ENCODE measurements around the gene LAMTOR4.

LAMTOR4 gene

GRCh38 chr7:100102950-100103840 is 45.5 kb upstream of the LAMTOR4 start:
- intact Hi-C loops (cut with DNase I; ENCODE audit: low total_unique reads): no loop called here
- Histone ChIP-seq H3K9me3 (no peaks in the 10 kb centered on the region), H3K27me3 (no peaks in the 10 kb centered on the region), H3K36me3 (peaks cover 39 to 70% (median 51%) of the 10 kb centered on the region in 3 donors), H3K4me3 (no peak overlapping the region), H3K4me1 (peaks cover 0 to 24% (median 18%) of the 10 kb centered on the region in 4 donors), H3K27ac (no peak overlapping the region)
- DNase-seq: no peak
- no peak for TF ChIP-seq CTCF (IDR thresholded peaks at IDR 0.05)

GRCh38 chr7:100105534-100105933 is 43.2 kb upstream of the LAMTOR4 start:
- intact Hi-C loops (cut with DNase I; ENCODE audit: low total_unique reads): no loop called here
- Histone ChIP-seq H3K4me3 (no peak overlapping the region), H3K27me3 (no peaks in the 10 kb centered on the region), H3K9me3 (no peaks in the 10 kb centered on the region), H3K27ac (no peak overlapping the region), H3K36me3 (peaks cover 29 to 79% (median 49%) of the 10 kb centered on the region in 3 donors), H3K4me1 (peaks cover 0 to 9% (median 7%) of the 10 kb centered on the region in 4 donors)
- DNase-seq: no peak
- no peak for TF ChIP-seq CTCF (IDR thresholded peaks at IDR 0.05)

- Histone ChIP-seq H3K9me3 (no peaks in the 10 kb centered on the region), H3K36me3 (peaks cover 34 to 90% (median 60%) of the 10 kb centered on the region in 3 donors), H3K4me1 (peaks cover 0 to 9% (median 7%) of the 10 kb centered on the region in 4 donors), H3K27me3 (no peaks in the 10 kb centered on the region), H3K27ac (no peak overlapping the region), H3K4me3 (no peak overlapping the region)
- intact Hi-C loops (cut with DNase I; ENCODE audit: low total_unique reads): no loop called here
- no peak for TF ChIP-seq CTCF (IDR thresholded peaks at IDR 0.05)
- DNase-seq: no peak
Measured at GRCh38 chr7:100106633-100107032, 42.1 kb upstream of the LAMTOR4 start.

GRCh38 chr7:100107125-100107737 is 41.5 kb upstream of the LAMTOR4 start:
- no peak for TF ChIP-seq CTCF (IDR thresholded peaks at IDR 0.05)
- DNase-seq: no peak
- no peak overlapping the region for H3K27ac ChIP-seq
- H3K36me3 ChIP-seq: peaks cover 40 to 96% (median 66%) of the 10 kb centered on the region in 3 donors
- H3K4me1 ChIP-seq: peaks cover 0 to 8% (median 6%) of the 10 kb centered on the region in 4 donors
- H3K9me3 ChIP-seq: no peaks in the 10 kb centered on the region
- intact Hi-C loops (cut with DNase I; ENCODE audit: low total_unique reads): no loop called here
- H3K4me3 ChIP-seq: no peak overlapping the region
- H3K27me3 ChIP-seq: no peaks in the 10 kb centered on the region

- Histone ChIP-seq H3K27ac (no peak overlapping the region), H3K4me3 (no peak overlapping the region), H3K9me3 (no peaks in the 10 kb centered on the region), H3K36me3 (peaks cover 43 to 99% (median 73%) of the 10 kb centered on the region in 3 donors), H3K4me1 (peaks cover 0 to 1% (median under 1%) of the 10 kb centered on the region in 4 donors), H3K27me3 (no peaks in the 10 kb centered on the region)
- TF ChIP-seq CTCF (IDR thresholded peaks at IDR 0.05): no peak
- no peak for DNase-seq
- intact Hi-C loops (cut with DNase I; ENCODE audit: low total_unique reads): no loop called here
Measured at GRCh38 chr7:100107890-100108289, 40.8 kb upstream of the LAMTOR4 start.
